Measurements from ENCODE around the gene MT1E.
"Not testable (repeated sequence)": the region's sequence is repeated elsewhere in the genome, so short reads cannot be mapped to it uniquely, and the experiment has no call there.

MT1E gene

GRCh38 chr16:56672761-56673536, 47.4 kb downstream of the MT1E start:
- DNase-seq (ENCODE audit: low spot score), result no peak

DNA sequence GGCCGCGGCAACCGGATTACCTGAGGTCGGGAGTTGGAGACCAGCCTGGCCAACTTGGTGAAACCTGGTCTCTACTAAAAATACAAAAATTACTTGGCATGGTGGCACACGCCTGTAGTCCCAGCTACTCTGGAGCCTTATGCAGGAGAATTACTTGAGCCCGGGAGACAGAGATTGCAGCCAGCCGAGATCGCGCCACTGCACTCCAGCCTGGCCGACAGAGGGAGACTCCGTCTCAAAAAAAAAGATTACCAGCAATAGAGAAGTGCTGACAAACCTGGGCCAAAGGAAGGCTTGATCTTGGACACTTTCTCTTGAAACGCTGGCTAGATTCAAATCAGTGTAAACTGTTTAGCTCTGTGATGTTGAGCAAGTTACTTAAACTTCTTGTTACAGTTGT, 48.3 kb downstream of the MT1E start:
- no peak for DNase-seq (ENCODE audit: low spot score)

DNA sequence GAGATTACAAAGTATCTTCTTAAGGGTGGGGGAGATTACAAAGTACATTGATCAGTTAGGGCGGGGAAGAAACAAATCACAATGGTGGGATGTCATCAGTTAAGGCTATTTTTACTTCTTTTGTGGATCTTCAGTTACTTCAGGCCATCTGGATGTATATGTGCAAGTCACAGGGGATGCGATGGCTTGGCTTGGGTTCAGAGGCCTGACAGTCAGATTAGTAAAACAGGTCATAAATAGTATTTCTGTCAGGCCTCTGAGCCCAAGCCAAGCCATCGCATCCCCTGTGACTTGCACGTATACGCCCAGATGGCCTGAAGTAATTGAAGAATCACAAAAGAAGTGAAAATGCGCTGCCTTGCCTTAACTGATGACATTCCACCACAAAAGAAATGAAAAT, 49.0 kb downstream of the MT1E start:
- not testable (repeated sequence) for DNase-seq (ENCODE audit: low spot score)

DNA sequence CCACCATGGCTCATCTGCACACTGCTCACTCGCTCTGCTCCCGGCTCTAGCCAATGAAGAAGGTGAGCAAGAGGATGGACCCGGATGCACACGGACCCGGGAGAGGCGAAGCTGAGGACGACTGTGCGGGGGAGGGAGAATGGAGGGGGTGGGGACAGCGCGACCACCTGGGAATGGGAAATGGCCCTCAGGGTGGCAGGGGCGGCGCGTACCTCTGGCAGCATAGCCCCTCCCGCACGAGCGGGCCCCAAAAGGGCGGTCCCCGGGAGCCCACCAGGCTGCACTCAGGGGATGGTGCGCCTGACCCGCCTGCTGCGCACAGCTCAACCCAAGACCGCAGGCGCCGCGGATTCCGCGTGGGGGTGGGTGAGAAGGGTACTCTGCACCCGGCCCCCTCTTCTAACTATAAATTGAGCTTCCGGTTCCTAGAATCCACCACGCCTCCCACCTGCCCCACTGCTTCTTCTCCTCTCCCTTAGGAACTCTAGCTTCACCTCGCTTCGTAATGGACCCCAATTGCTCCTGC, 50.2 kb downstream of the MT1E start:
- DNase-seq (ENCODE audit: low spot score), result no peak
